GM21723 (cell line): ENCODE measurements around the gene EXOC2.

Source experiments
- ATAC-seq: cut with Tn5 transposase; IDR thresholded peaks from one replicate; pipeline ENCODE4 v1.9.1; 2021; ENCODE audit warnings: mild to moderate bottlenecking, moderate library complexity; ENCODE audit not compliant: unreplicated experiment

Gene EXOC2, protein sequence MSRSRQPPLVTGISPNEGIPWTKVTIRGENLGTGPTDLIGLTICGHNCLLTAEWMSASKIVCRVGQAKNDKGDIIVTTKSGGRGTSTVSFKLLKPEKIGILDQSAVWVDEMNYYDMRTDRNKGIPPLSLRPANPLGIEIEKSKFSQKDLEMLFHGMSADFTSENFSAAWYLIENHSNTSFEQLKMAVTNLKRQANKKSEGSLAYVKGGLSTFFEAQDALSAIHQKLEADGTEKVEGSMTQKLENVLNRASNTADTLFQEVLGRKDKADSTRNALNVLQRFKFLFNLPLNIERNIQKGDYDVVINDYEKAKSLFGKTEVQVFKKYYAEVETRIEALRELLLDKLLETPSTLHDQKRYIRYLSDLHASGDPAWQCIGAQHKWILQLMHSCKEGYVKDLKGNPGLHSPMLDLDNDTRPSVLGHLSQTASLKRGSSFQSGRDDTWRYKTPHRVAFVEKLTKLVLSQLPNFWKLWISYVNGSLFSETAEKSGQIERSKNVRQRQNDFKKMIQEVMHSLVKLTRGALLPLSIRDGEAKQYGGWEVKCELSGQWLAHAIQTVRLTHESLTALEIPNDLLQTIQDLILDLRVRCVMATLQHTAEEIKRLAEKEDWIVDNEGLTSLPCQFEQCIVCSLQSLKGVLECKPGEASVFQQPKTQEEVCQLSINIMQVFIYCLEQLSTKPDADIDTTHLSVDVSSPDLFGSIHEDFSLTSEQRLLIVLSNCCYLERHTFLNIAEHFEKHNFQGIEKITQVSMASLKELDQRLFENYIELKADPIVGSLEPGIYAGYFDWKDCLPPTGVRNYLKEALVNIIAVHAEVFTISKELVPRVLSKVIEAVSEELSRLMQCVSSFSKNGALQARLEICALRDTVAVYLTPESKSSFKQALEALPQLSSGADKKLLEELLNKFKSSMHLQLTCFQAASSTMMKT

GRCh38 chr6:692858-693722, at the start of gene EXOC2:
Gene EXOC2 (minus strand): TSS chr6:693139. CDS start chr6:637818, 55,321 bp downstream.
- ATAC-seq = peak; percentile 91

DNA sequence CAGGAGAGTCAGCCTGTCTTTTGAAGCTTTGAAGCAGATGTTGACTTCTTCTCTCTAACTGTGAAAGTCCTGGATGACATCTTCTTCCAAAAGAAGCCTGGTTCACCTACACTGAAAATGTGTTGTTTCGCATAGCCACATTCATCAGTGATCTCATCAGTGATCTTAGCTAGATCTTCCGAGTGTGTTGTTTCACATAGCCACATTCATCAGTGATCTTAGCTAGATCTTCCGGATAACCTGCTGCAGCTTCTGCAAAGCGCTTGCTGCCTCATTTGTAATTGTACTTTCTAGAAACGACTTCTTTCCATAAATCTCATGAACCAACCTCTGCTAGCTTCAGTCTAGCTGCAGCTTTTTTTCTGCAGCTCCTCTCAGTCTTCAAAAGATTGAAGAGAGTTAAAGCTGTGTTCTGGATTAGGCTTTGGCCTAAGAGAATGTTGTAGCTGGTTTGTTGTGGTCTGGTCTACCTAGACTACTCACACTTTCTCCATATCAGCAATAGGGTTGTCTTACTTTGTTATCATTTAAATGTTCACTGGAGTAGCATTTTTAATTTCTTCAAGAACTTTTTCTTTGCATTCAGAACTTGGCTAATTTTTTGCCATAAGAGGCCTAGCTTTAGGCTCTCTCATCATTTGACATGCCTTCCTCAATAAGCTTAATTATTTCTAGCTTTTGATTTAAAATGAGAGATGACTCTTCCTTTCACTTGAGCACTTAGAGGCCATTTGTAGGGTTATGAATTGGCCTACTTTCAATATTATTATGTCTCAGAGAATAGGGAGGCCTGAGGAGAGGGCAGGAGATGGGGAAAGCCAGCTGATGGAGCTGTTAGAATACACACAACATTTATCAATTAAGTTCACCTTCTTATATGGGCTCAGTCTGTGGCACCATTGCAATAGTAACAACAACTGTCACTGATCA, 48.7 kb upstream of the EXOC2 start:
- ATAC-seq = no peak

DNA sequence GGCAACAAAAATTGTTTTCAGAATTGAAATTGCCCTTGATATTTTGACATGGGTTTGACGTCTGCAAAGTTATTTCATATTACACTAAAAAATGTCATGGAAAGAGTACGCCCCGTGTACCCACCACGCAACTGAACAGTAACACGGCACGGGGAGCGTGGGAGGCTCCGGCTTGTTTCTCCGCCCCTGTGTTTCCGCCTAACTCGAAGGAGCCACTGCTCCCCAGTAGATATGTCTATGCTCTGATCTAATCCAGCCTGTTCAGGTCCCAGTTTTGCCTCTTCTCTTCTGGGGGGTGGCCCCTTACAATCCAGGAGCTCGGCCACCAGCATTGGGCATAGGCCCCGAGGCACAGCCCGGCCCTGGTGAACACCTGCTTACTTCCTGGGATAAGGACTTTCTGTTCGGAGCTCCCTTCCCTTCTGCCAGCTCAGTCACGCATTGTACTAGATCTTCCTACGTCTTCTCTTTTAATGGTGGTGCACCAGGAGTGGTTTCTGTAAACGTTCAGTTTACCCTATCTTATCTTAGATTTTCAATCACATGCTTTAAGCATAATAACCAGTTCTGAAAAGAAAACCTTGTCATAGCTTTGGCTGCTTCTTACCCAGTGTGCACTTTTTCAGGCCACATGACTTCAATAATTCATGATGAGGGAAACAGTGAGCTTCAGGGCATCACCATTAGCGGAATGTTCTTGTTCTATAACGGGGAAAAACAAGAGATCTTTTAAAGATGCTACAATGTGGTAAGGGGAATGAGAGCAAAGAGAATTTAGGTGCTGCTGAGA, 43.9 kb upstream of the EXOC2 start:
- ATAC-seq = no peak

DNA sequence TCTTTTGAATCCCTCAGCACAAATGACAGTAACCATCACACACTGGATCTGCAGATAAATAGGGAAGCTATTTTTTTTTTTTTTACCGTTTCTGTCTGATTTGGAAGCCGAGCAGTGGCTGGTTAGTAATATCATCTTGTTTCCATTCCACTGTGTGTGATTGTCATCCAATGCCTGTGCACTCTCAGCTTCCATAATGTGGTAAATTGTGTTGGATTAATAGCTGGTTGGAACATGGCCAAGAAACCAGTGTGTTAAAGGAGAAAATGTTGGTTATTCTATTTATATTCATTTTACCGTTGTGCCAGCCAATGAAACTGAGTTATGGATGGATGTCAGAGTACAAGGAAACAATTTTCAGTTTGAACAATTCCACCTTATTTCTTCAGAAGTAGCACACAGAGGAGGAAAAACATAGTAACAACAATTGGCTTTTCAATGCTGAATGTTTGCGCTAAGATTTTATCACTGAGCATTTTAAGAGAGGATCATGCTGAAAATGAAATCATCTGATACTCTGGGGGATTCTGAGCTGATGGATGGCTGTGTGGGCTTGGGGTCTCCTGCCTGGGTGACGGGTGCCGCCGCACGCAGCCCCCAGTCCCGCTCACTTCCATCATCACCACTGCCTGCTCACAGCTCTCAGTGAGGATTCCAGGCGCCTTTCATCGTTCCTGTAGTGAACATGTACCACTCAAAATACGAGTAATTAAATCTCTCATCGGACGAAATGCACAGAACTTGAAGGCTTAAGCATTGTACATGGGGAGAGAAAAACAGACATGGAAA, 40.7 kb upstream of the EXOC2 start:
- no peak for ATAC-seq

DNA sequence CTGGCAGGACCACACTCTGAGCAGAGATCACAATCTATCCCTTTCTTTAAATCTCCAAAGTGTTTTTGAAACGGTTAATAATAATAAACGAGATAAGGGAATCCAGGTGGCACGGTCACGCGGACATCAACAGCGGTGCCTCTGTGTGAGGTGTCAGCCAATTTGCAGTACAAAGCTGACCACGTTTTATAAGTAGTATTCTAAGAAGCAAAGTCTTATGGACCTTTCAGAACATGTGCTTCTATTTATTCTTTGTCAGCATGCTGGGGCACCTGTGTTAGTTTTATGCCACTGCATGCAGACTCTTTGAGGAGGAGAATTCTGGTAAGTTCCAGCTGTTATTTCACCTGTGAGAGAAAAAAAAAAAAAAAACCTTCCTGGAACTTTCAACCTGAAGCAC, 39.0 kb upstream of the EXOC2 start:
- no peak for ATAC-seq

GRCh38 chr6:729606-730320, 36.8 kb upstream of the EXOC2 start:
- ATAC-seq = no peak

GRCh38 chr6:727856-728255, 34.9 kb upstream of the EXOC2 start:
- no peak for ATAC-seq

DNA sequence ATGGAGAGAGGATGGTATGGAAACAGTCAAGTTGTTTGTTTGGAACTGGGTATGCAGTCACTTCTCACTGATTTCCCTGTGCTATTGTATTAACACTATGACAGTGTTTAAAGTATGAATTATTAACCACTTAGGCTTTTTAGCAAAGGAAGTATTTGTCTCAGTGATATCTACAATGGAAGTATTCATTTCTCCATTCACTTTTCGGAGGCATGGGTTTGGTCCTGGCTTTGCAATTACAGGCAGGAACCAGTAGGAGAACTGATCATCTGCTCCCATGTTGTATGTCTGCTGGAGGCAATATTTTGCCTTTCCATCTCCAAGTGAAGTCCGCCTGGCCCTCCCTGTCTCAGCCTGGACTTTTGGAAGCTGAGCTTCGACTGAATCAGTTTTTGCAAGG, 30.6 kb upstream of the EXOC2 start:
- ATAC-seq = no peak

DNA sequence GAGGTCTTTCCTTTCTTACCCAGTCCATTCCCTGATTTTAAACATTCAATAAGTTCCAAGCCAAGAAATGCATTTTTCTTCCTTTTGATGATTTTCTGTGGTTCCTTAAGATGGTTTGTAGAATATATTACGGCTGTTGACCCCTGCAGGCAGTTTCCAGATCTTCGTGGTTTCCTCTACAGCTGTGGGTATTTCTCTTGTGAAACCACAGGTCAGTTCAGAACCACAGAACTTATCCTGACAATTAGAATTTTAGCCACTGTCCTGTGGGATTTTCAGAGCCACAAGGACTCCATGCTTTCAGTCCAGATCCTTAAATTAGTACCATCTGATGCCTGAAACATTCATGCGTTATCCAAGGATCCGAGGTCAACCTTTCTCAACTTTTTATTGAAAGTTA, 29.7 kb upstream of the EXOC2 start:
- no peak for ATAC-seq

- peak; percentile 56 for ATAC-seq
Observed at GRCh38 chr6:722077-722524, 29.2 kb upstream of the EXOC2 start.

- ATAC-seq = no peak
Observed at GRCh38 chr6:718345-718744, 25.4 kb upstream of the EXOC2 start.

GRCh38 chr6:717135-717534, 24.2 kb upstream of the EXOC2 start:
- ATAC-seq = no peak

GRCh38 chr6:715709-716491, 23.0 kb upstream of the EXOC2 start:
- ATAC-seq = no peak

- no peak for ATAC-seq
Observed at GRCh38 chr6:714100-714499, 21.2 kb upstream of the EXOC2 start.

DNA sequence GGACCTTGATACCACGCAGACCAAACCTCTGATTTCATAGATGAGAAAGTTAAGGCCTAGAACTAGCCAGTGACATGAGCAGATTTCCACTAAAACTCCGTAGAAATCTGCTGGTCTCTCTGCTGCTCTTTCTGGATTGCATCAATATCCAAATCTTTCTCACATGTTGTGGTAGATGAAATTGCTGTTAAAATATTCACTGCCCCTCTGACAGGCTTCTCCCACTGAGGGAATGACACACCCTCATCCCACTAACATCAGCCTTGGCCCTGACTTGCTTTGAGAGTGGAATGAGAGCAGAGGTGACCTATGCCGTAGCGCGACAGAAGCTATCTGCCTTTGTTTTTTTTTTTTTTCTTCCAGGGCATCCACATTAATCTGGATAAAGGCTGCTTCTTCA, 20.4 kb upstream of the EXOC2 start:
- no peak for ATAC-seq

DNA sequence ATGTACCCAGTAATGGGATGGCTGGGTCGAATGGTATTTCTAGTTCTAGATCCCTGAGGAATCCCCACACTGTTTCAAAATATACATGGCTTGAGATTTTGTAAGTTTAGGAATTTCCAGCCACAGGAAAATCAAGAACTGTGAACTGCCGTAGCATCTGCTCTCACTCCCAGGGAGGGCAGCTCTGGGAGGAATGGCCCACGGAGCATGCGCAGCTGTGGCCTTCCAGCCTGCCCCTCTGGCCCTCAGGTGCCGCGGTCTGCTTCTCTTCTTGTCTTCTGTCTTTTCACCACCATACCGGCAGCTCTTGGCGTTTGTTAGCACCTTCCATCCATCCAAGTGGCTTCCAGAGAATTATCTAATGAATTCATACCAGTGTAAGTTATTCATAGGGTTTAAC, 19.9 kb upstream of the EXOC2 start:
- no peak for ATAC-seq

DNA sequence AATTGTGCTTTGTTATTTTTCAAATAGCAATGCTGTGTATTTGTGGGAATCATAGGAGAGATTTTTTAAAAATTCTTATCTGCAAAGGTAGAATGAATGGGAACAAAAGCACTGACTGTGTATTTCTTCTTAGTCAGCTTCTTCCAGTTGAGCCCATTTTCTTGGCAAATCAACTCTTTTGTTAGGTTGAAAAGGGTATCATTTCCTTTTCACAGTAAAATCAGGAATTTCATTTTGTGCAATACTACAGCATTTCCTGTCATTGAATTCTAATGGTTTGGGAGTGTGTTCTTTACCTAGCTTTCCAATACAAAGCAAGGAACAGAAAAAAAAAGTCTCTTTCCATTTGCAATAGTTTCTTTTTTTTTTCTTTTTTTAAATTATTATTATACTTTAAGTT, 19.0 kb upstream of the EXOC2 start:
- no peak for ATAC-seq
